Measurements from ENCODE around the gene SNAP29.

The SNAP29 gene

DNA sequence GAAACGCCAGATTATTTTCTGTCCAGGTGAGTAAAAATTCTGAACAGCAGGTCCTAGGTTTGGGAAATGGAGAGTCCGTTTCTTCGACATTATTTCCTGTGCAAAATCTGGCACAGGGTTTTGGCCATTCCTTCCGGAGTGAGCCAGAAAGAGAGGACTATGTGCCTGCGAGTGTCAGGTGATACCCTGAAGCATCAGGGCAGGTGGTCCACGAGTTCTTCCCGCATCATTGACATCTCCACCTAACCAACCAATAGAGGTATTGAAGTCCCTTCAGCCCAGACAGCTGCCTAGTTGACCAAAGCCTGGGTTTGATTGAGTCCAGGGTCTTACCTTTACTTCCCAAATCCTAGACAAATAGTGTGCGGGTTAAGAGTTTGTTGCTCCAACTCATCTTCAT is 808 bp downstream of the SNAP29 start:
- no peaks in the 10 kb centered on the region for H3F3A ChIP-seq (ENCODE audit: low read depth)
- H3K9me2 ChIP-seq (replicated peaks; ENCODE audit: low read depth, low read length) = no peaks in the 10 kb centered on the region
- H3K9me3 ChIP-seq (ENCODE audit: insufficient read depth, low read depth, low read length) = no peaks in the 10 kb centered on the region
- H3K4me2 ChIP-seq (ENCODE audit: low read depth, low read length, poor library complexity, severe bottlenecking) = peak overlapping the region; percentile 92
- H3K36me3 ChIP-seq (ENCODE audit: insufficient read depth, low read length) = no peaks in the 10 kb centered on the region
- peak overlapping the region; percentile 76 for H3K9ac ChIP-seq (ENCODE audit: low read depth, low read length, poor library complexity, severe bottlenecking)
- H2AFZ ChIP-seq (ENCODE audit: low read length) = peak overlapping the region; percentile 92; the same call in 1 of the 2 replicates
- no peaks in the 10 kb centered on the region for H3K27me3 ChIP-seq (ENCODE audit: insufficient read depth, low read length, poor library complexity, severe bottlenecking)
- H3K4me3 ChIP-seq (ENCODE audit: low read length, poor library complexity, severe bottlenecking) = peak overlapping the region; percentile 80
- H4K20me1 ChIP-seq (ENCODE audit: insufficient read depth, low read length, poor library complexity, severe bottlenecking) = peaks cover 30% of the 10 kb centered on the region
- peaks cover 26% of the 10 kb centered on the region for H3K4me1 ChIP-seq (ENCODE audit: insufficient read depth, low read length, poor library complexity, severe bottlenecking)
- TF ChIP-seq, protein P1, sequence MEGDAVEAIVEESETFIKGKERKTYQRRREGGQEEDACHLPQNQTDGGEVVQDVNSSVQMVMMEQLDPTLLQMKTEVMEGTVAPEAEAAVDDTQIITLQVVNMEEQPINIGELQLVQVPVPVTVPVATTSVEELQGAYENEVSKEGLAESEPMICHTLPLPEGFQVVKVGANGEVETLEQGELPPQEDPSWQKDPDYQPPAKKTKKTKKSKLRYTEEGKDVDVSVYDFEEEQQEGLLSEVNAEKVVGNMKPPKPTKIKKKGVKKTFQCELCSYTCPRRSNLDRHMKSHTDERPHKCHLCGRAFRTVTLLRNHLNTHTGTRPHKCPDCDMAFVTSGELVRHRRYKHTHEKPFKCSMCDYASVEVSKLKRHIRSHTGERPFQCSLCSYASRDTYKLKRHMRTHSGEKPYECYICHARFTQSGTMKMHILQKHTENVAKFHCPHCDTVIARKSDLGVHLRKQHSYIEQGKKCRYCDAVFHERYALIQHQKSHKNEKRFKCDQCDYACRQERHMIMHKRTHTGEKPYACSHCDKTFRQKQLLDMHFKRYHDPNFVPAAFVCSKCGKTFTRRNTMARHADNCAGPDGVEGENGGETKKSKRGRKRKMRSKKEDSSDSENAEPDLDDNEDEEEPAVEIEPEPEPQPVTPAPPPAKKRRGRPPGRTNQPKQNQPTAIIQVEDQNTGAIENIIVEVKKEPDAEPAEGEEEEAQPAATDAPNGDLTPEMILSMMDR (conservative IDR thresholded peaks at IDR 0.05; ENCODE audit: low read length) = no peak
- TF ChIP-seq EZH2phosphoT487 (IDR thresholded peaks at IDR 0.05; ENCODE audit: borderline replicate concordance) = no peak
- peaks cover 59% of the 10 kb centered on the region for H3K79me2 ChIP-seq (ENCODE audit: insufficient read depth, low read length)

DNA sequence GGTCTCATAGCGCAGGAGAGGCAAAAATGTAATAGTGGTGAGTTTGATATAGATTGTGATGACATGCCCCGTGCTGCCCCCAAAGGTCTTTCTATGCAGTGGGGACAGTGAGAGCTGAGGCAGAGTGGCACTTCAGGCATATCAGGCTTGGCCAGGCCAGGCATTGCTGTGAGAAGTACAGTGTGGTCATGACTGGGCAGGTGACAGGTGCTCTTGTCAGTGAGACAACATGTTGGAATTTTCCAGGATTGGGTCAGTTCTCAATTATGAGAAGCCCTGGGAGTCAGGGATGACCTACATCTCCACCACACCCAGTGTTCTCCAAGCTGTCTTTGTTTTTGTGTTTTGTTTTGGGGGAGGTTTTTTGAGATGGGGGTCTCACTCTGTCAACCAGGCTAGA is 3.7 kb downstream of the SNAP29 start:
- Histone ChIP-seq H3K27me3 (ENCODE audit: insufficient read depth, low read length, poor library complexity, severe bottlenecking) (no peaks in the 10 kb centered on the region), H3F3A (ENCODE audit: low read depth) (no peaks in the 10 kb centered on the region), H3K9me2 (replicated peaks; ENCODE audit: low read depth, low read length) (no peaks in the 10 kb centered on the region), H3K4me2 (ENCODE audit: low read depth, low read length, poor library complexity, severe bottlenecking) (peak overlapping the region; percentile 10), H2AFZ (ENCODE audit: low read length) (no peak overlapping the region), H3K36me3 (ENCODE audit: insufficient read depth, low read length) (no peaks in the 10 kb centered on the region), H3K79me2 (ENCODE audit: insufficient read depth, low read length) (peaks cover 30% of the 10 kb centered on the region), H3K4me1 (ENCODE audit: insufficient read depth, low read length, poor library complexity, severe bottlenecking) (peaks cover 21% of the 10 kb centered on the region), H3K4me3 (ENCODE audit: low read length, poor library complexity, severe bottlenecking) (no peak overlapping the region), H3K9me3 (ENCODE audit: insufficient read depth, low read depth, low read length) (no peaks in the 10 kb centered on the region), H4K20me1 (ENCODE audit: insufficient read depth, low read length, poor library complexity, severe bottlenecking) (peaks cover 6% of the 10 kb centered on the region), H3K9ac (ENCODE audit: low read depth, low read length, poor library complexity, severe bottlenecking) (no peak overlapping the region)
- TF ChIP-seq EZH2phosphoT487 (IDR thresholded peaks at IDR 0.05; ENCODE audit: borderline replicate concordance) = no peak
- TF ChIP-seq, protein P1 (conservative IDR thresholded peaks at IDR 0.05; ENCODE audit: low read length) = no peak

DNA sequence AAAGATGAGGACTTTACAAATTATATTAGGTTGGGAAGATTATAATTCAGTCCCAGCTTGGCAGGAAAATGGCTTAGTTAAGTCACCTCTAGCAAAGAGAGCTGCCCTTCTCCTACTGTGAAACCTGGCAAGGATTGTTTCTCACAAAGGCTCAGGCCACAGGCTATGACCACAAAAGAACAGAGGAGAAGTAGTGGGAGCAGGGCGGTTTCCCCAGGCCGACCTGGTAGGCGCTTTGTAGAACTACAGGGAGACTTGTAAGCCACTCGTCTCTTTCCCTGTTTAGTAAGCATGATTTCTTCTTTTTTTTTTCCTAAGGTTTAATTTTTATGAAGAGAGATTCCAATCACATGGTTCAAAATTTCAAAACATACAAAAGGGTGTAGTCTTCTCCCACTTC is 4.6 kb downstream of the SNAP29 start:
- Histone ChIP-seq H3K4me1 (ENCODE audit: insufficient read depth, low read length, poor library complexity, severe bottlenecking) (peaks cover 22% of the 10 kb centered on the region), H3K9ac (ENCODE audit: low read depth, low read length, poor library complexity, severe bottlenecking) (no peak overlapping the region), H4K20me1 (ENCODE audit: insufficient read depth, low read length, poor library complexity, severe bottlenecking) (no peaks in the 10 kb centered on the region), H3F3A (ENCODE audit: low read depth) (no peaks in the 10 kb centered on the region), H3K36me3 (ENCODE audit: insufficient read depth, low read length) (no peaks in the 10 kb centered on the region), H3K9me3 (ENCODE audit: insufficient read depth, low read depth, low read length) (no peaks in the 10 kb centered on the region), H3K4me3 (ENCODE audit: low read length, poor library complexity, severe bottlenecking) (no peak overlapping the region), H3K27me3 (ENCODE audit: insufficient read depth, low read length, poor library complexity, severe bottlenecking) (no peaks in the 10 kb centered on the region), H3K9me2 (replicated peaks; ENCODE audit: low read depth, low read length) (no peaks in the 10 kb centered on the region), H3K4me2 (ENCODE audit: low read depth, low read length, poor library complexity, severe bottlenecking) (no peak overlapping the region), H3K79me2 (ENCODE audit: insufficient read depth, low read length) (peaks cover 23% of the 10 kb centered on the region), H2AFZ (ENCODE audit: low read length) (no peak overlapping the region)
- no peak for TF ChIP-seq EZH2phosphoT487 (IDR thresholded peaks at IDR 0.05; ENCODE audit: borderline replicate concordance)
- TF ChIP-seq, protein P1 (conservative IDR thresholded peaks at IDR 0.05; ENCODE audit: low read length) = no peak

Data from Loucy (cell line).